ENCODE results near the gene STARD8. TPM values are rescaled to one million over a fixed set of nuclear protein-coding genes. Genes with fewer than 3 reads are reported as not detected.

The STARD8 gene
- total RNA-seq, 1 experiment from 2014 or later, result 0.11 TPM

GRCh38 chrX:68696267-68696990, 49.0 kb downstream of the STARD8 start:
- BruUV-seq (replicated peaks), result no TSS peak
- Histone ChIP-seq H3K4me1 (ENCODE audit: insufficient read depth, low read length, poor library complexity, severe bottlenecking) (no peaks in the 10 kb centered on the region), H3K9me3 (ENCODE audit: low read depth, low read length, poor library complexity, severe bottlenecking) (no peaks in the 10 kb centered on the region), H3K4me3 (ENCODE audit: low read depth, low read length, poor library complexity, severe bottlenecking) (no peak overlapping the region), H3K36me3 (ENCODE audit: insufficient read depth, low read length, poor library complexity, severe bottlenecking) (no peaks in the 10 kb centered on the region), H3K27me3 (replicated peaks; ENCODE audit: insufficient read depth, low read depth, low read length, poor library complexity) (no peaks in the 10 kb centered on the region), H3K27ac (ENCODE audit: low read depth, low read length, poor library complexity, severe bottlenecking) (no peak overlapping the region)
- ChIA-PET POLR2A (ENCODE audit: low non-redundant PET) (no interaction called here), CTCF (no interaction called here)
- TF ChIP-seq EZH2 (IDR thresholded peaks at IDR 0.05; ENCODE audit: borderline replicate concordance, low read depth, low read length, poor library complexity, severe bottlenecking) (no peak), CTCF (conservative IDR thresholded peaks at IDR 0.05; ENCODE audit: low read depth, low read length) (no peak)
- no peak for DNase-seq (ENCODE audit: low spot score)
- intact Hi-C loops (cut with micrococcal nuclease; ENCODE audit: unreplicated experiment), result no loop called here

- ChIA-PET CTCF (no interaction called here), POLR2A (ENCODE audit: low non-redundant PET) (no interaction called here)
- no peaks in the 10 kb centered on the region for H3K9me3 ChIP-seq (ENCODE audit: low read depth, low read length, poor library complexity, severe bottlenecking)
- no TSS peak for BruUV-seq (replicated peaks)
- no peaks in the 10 kb centered on the region for H3K4me1 ChIP-seq (ENCODE audit: insufficient read depth, low read length, poor library complexity, severe bottlenecking)
- DNase-seq (ENCODE audit: low spot score), result no peak
- intact Hi-C loops (cut with micrococcal nuclease; ENCODE audit: unreplicated experiment), result no loop called here
- H3K27ac ChIP-seq (ENCODE audit: low read depth, low read length, poor library complexity, severe bottlenecking), result no peak overlapping the region
- TF ChIP-seq EZH2 (IDR thresholded peaks at IDR 0.05; ENCODE audit: borderline replicate concordance, low read depth, low read length, poor library complexity, severe bottlenecking) (no peak), CTCF (conservative IDR thresholded peaks at IDR 0.05; ENCODE audit: low read depth, low read length) (no peak)
- no peaks in the 10 kb centered on the region for H3K36me3 ChIP-seq (ENCODE audit: insufficient read depth, low read length, poor library complexity, severe bottlenecking)
- H3K4me3 ChIP-seq (ENCODE audit: low read depth, low read length, poor library complexity, severe bottlenecking), result no peak overlapping the region
- H3K27me3 ChIP-seq (replicated peaks; ENCODE audit: insufficient read depth, low read depth, low read length, poor library complexity), result no peaks in the 10 kb centered on the region
These were observed 49.6 kb downstream of the STARD8 start for GRCh38 chrX:68697036-68697435.

GRCh38 chrX:68697465-68698125, 50.1 kb downstream of the STARD8 start:
- Histone ChIP-seq H3K36me3 (ENCODE audit: insufficient read depth, low read length, poor library complexity, severe bottlenecking) (no peaks in the 10 kb centered on the region), H3K27me3 (replicated peaks; ENCODE audit: insufficient read depth, low read depth, low read length, poor library complexity) (no peaks in the 10 kb centered on the region), H3K9me3 (ENCODE audit: low read depth, low read length, poor library complexity, severe bottlenecking) (no peaks in the 10 kb centered on the region), H3K4me3 (ENCODE audit: low read depth, low read length, poor library complexity, severe bottlenecking) (no peak overlapping the region), H3K4me1 (ENCODE audit: insufficient read depth, low read length, poor library complexity, severe bottlenecking) (no peaks in the 10 kb centered on the region), H3K27ac (ENCODE audit: low read depth, low read length, poor library complexity, severe bottlenecking) (no peak overlapping the region)
- ChIA-PET POLR2A (ENCODE audit: low non-redundant PET) (no interaction called here), CTCF (no interaction called here)
- TF ChIP-seq EZH2 (IDR thresholded peaks at IDR 0.05; ENCODE audit: borderline replicate concordance, low read depth, low read length, poor library complexity, severe bottlenecking) (no peak), CTCF (conservative IDR thresholded peaks at IDR 0.05; ENCODE audit: low read depth, low read length) (no peak)
- intact Hi-C loops (cut with micrococcal nuclease; ENCODE audit: unreplicated experiment), result no loop called here
- no peak for DNase-seq (ENCODE audit: low spot score)
- BruUV-seq (replicated peaks), result no TSS peak
